HG02970 (cell line): ENCODE data around the gene TRIP12.
"Not testable (repeated sequence)": the region's sequence is repeated elsewhere in the genome, so short reads cannot be mapped to it uniquely, and the experiment has no call there.

Experiments
- ATAC-seq: cut with Tn5 transposase; IDR thresholded peaks from one replicate; pipeline ENCODE4 v1.9.1; 2021; ENCODE audit warnings: mild to moderate bottlenecking, moderate library complexity, moderate number of reproducible peaks; ENCODE audit not compliant: unreplicated experiment, low FRiP score

Gene TRIP12

GRCh38 chr2:229835596-229836283 lies 86.1 kb downstream of the TRIP12 start:
- no peak for ATAC-seq

GRCh38 chr2:229834368-229834767 lies 87.4 kb downstream of the TRIP12 start:
- not testable (repeated sequence) for ATAC-seq

- no peak for ATAC-seq
These were observed 89.3 kb downstream of the TRIP12 start for GRCh38 chr2:229832510-229832898.

- ATAC-seq, result no peak
These were observed 89.9 kb downstream of the TRIP12 start for GRCh38 chr2:229831805-229832509.

- ATAC-seq, result no peak
These were observed 96.3 kb downstream of the TRIP12 start for GRCh38 chr2:229825476-229825875.

- ATAC-seq, result no peak
These were observed 100.5 kb downstream of the TRIP12 start for GRCh38 chr2:229821316-229821715.

GRCh38 chr2:229818230-229818629 lies 103.6 kb downstream of the TRIP12 start:
- no peak for ATAC-seq

- ATAC-seq, result no peak
These were observed 106.0 kb downstream of the TRIP12 start for GRCh38 chr2:229815858-229816257.

- no peak for ATAC-seq
These were observed 106.5 kb downstream of the TRIP12 start for GRCh38 chr2:229815342-229815741.

- ATAC-seq, result no peak
These were observed 111.0 kb downstream of the TRIP12 start for GRCh38 chr2:229810786-229811185.

GRCh38 chr2:229805559-229805958 lies 116.2 kb downstream of the TRIP12 start:
- ATAC-seq, result no peak

- no peak for ATAC-seq
These were observed 119.0 kb downstream of the TRIP12 start for GRCh38 chr2:229802785-229803184.

GRCh38 chr2:229800997-229801754 lies 120.6 kb downstream of the TRIP12 start:
- no peak for ATAC-seq

- ATAC-seq, result no peak
These were observed 123.2 kb downstream of the TRIP12 start for GRCh38 chr2:229798446-229799155.

- ATAC-seq, result no peak
These were observed 126.8 kb downstream of the TRIP12 start for GRCh38 chr2:229795058-229795457.

- no peak for ATAC-seq
These were observed 127.2 kb downstream of the TRIP12 start for GRCh38 chr2:229794636-229795035.

GRCh38 chr2:229786289-229786688 lies 135.5 kb downstream of the TRIP12 start:
- ATAC-seq, result not testable (repeated sequence)

GRCh38 chr2:229784791-229785190 lies 137.0 kb downstream of the TRIP12 start:
- ATAC-seq, result no peak

GRCh38 chr2:229783108-229783721 lies 138.6 kb downstream of the TRIP12 start:
- no peak for ATAC-seq
